Superior temporal gyrus (tissue), 1 donor: Measurements from ENCODE around the gene ZNF839.
"Not testable (repeated sequence)": the region's sequence is repeated elsewhere in the genome, so short reads cannot be mapped to it uniquely, and the experiment has no call there.

Source experiments
- DNase-seq: peaks from one replicate; pipeline ENCODE4 v3.0.0-alpha.2; 2016; ENCODE audit errors: extremely low spot score

ZNF839 gene

GRCh38 chr14:102314242-102315011 lies 5.1 kb upstream of the ZNF839 start:
- DNase-seq: peak; percentile 91

GRCh38 chr14:102315121-102315520 lies 4.4 kb upstream of the ZNF839 start:
- DNase-seq: no peak

- DNase-seq: no peak
These were observed 3.2 kb upstream of the ZNF839 start for GRCh38 chr14:102316338-102316742.

- peak; percentile 96 for DNase-seq
These were observed 2.6 kb upstream of the ZNF839 start for GRCh38 chr14:102316743-102317563.

DNA sequence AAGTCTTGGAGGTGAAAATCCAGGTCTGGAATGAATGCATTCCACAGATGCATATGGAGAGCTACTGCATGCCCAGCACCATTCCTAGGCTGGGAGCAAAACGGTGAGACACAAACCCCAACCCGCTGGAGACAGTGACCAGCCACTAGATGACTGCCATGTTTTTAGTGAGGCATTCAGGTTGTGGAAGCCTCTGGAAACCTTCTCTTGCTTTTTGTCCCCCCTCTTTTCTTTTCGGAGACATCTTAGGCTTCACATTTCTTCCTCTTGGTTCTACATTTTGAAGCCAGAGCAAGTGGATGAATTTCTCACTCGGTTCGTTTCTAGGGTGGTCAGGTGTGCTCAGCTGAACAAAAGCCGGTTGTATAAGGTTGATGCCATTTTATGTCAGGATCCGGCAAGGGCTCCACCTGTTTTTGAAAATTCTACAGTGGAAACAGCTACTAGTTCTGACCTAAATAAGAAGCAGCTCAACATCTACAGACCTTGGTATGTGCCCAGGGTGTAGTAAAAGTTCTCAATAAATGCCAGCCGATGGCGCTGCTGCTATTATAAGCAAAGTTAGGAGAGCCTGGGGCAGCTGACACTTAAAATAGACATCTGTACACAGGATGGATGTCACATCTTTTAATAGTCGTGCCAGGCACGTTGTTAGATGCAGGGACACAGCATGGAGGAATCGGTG lies 1.8 kb upstream of the ZNF839 start:
- peak; percentile 74 for DNase-seq

- DNase-seq: no peak
These were observed 717 bp upstream of the ZNF839 start for GRCh38 chr14:102318781-102319276.

- peak; percentile 50 for DNase-seq
These were observed 601 bp downstream of the ZNF839 start for GRCh38 chr14:102320033-102320660.

DNA sequence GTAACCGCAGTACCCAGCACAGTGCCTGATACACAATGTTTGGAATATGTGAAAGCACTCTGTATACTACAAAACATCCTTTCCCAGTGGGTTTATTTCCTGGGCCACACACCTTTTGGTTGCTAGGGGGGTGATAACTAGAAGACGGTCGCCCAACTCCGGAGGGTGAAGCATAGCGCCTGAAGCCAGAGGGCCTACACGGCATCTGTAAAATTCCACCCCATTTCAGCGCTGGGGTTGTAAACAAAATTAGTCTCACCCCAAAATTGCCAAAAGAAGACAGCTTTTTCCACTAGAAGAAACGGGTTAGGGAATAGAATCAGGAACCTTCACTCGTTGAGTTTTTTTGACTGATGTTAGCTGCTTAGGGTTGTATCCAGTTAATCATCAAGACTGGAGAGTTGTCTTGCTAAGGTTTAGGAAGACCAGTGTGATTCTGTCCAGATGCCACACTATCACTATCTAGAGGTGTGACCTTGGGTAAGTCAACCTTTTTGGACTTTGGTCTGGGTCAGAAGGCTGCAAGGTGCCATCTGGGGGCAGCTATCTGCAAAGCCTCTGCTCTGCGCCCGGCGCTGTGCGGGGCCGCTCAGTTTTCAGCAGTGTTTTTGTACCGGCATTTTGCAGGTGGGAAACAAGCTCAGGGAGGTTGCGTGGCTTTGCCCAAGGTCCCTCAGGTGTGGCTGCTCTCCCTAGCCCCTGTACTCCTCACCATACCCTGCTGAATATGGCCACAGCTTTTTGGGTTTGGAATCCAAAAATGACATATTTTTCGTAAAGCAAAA lies 1.3 kb downstream of the ZNF839 start:
- no peak for DNase-seq

DNA sequence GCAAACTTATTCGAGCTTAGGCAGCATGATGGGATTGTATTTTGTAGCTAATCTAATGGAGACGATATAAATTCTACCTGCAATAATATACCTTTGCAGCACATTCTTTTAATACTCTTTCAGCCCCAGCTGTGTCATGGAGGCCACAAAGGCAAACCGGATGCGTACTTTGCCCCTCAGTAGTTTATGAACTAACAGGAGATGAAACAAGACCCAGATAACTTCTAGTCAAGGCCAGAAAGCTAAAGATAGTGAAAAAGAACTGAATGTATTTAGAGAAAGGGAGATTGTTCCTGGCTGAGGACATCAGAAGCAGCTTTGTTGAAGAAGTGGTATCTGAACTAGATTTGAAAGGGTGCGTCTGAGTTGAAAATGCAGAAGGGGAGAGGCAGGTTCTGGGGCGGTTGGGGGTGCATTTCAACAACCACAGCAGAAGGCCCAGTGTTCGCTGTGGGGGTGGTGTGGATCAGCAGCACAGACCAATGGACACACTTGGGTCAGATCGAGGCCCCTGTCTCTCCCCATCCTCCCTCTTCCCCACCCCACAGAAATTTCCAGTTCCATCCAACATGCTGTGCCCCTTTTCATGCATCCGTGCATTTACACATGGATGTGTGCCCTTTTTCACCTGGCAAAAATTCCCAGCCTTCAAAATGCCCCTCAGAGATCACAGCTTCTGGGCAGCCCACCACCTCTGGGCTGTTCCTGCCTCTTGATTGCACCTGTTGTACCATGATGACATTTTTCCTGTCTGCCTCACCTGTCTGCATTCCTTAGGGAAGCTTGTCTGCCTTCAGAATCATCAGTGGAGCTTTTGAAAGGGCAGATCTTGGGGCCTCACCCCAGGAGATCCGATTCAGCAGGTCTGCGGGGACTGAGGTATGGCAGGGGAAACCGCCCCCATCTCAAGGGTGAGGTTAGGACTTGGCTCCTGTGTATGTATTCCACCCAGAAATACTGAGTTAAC lies 2.2 kb downstream of the ZNF839 start:
- no peak for DNase-seq

GRCh38 chr14:102323102-102323501 lies 3.6 kb downstream of the ZNF839 start:
- DNase-seq: peak; percentile 91

GRCh38 chr14:102325791-102326345 lies 6.3 kb downstream of the ZNF839 start:
- DNase-seq: no peak

GRCh38 chr14:102326583-102326982 lies 7.0 kb downstream of the ZNF839 start:
- no peak for DNase-seq

GRCh38 chr14:102329381-102329780 lies 9.8 kb downstream of the ZNF839 start:
- not testable (repeated sequence) for DNase-seq

DNA sequence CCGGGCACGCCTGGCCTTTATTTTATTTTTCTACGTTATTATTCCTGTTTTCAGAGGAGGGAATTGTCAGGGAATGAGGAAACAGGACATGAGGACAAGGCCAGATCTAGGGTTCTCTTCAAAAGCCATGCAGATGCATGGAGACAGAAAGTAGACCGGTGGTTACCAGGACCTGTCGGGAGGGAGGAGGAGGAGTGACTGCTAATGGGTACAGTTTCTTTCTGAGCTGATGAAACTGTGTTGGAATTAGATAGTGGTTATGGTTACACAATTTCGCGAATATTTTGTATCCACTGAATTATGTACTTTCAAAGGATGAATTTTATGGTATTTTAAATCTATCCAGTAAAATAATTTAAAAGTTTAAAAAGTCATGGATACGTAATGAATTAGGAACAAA lies 11.3 kb downstream of the ZNF839 start:
- DNase-seq: no peak

GRCh38 chr14:102333390-102333789 lies 13.8 kb downstream of the ZNF839 start:
- DNase-seq: no peak

GRCh38 chr14:102333795-102334705 lies 14.5 kb downstream of the ZNF839 start:
- no peak for DNase-seq

DNA sequence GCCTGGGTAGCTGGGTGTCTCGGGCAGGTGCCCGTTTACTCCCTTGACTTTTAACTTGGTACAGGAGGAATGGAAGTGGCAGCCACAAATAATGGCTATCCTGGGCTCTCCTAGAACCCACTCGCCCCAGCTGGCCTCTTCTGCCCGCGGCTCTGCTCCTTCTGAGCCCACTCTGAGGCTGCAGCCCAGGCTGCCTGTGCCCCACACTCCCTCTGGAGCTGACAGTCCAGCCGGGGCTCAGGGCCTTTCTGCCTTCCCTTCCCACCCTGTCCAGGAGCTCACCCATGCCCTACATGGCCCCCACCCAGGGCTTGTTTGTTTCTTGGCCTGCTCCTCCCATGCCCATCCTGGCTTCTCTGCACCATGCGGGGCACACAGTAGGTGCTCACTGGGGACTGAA lies 15.6 kb downstream of the ZNF839 start:
- DNase-seq: no peak

GRCh38 chr14:102338724-102339123 lies 19.2 kb downstream of the ZNF839 start:
- DNase-seq: no peak
